Sigmoid colon (tissue), 7 donors: ENCODE results near the gene GADD45B. TPM values are rescaled to one million over a fixed set of nuclear protein-coding genes. Genes with fewer than 3 reads are reported as not detected.

Experiments
- DNase-seq: peaks from one replicate; pipeline ENCODE4 v3.0.0-alpha.2; 2019
- H3K27ac ChIP-seq, 4 donors: fragments of 200-600 bp; sonication (generic); one replicate each; pipeline ENCODE4 v1.5.1; 2016 to 2019; ENCODE audit warnings: mild to moderate bottlenecking in 1 of 4
- H3K27me3 ChIP-seq, 3 donors: fragments of 200-600 bp; sonication (generic); one replicate each; pipeline ENCODE4 v1.5.1; 2019; ENCODE audit warnings: mild to moderate bottlenecking in 1 of 3
- H3K36me3 ChIP-seq, 4 donors: fragments of 200-600 bp; sonication (generic); one replicate each; pipeline ENCODE4 v1.5.1; 2016 to 2019
- H3K4me1 ChIP-seq, 4 donors: fragments of 200-600 bp; sonication (generic); one replicate each; pipeline ENCODE4 v1.5.1; 2017 to 2019
- H3K4me3 ChIP-seq, 4 donors: fragments of 200-600 bp; sonication (generic); one replicate each; pipeline ENCODE4 v1.5.1; 2017 to 2019; ENCODE audit warnings: mild to moderate bottlenecking in 2 of 4, moderate library complexity in 1 of 4
- H3K9me3 ChIP-seq, 4 donors: fragments of 200-600 bp in 3 of 4; sonication (generic) in 3 of 4; one replicate each; pipeline versions ENCODE4 v1.5.1 to v1.6.1; 2013 to 2019
- CTCF ChIP-seq, 4 experiments: fragments of 450-650 bp in 3 of 4; fragments of 200-600 bp in 1 of 4; IDR thresholded peaks; one replicate each; pipeline ENCODE4 v1.5.1; 2016 to 2019; ENCODE audit warnings: antibody characterized with exemption in 4 of 4, mild to moderate bottlenecking in 3 of 4, moderate library complexity in 2 of 4
- EP300 ChIP-seq, 4 donors: sonication (generic); formaldehyde crosslinking; IDR thresholded peaks; one replicate each; pipeline ENCODE4 v1.6.1; 2017; ENCODE audit warnings: antibody characterized with exemption in 4 of 4
- POLR2A ChIP-seq, 2 donors: fragments of 450-650 bp; IDR thresholded peaks; one replicate each; pipeline ENCODE4 v1.6.1; 2016; ENCODE audit warnings: antibody characterized with exemption in 2 of 2, mild to moderate bottlenecking in 2 of 2, moderate library complexity in 2 of 2
- POLR2AphosphoS5 ChIP-seq, 4 donors: sonication (generic); formaldehyde crosslinking; IDR thresholded peaks; one replicate each; pipeline ENCODE4 v1.6.1; 2017; ENCODE audit warnings: antibody characterized with exemption in 4 of 4
- WGBS, 2 donors: extraction: QIAGEN DNeasy Blood & Tissue Kit; methylation state at CpG; one replicate each; pipeline ENCODE4 v1.1.7; 2013; 5-methylcytosine and 5-hydroxymethylcytosine counted together
- intact Hi-C: fragments of 100-400 bp; cut with DNase I; formaldehyde crosslinking; loops from one replicate; pipeline ENCODE4 v1.15.1; 2023
- polyA plus RNA-seq, 3 donors: library from polyadenylated mRNA; stranded (reverse); fragments of 200-250 nt; gene quantifications; one replicate each; pipeline ENCODE4 v1.2.3, GENCODE V29; 2013
- total RNA-seq, 4 donors: library from RNA; depleted of rRNA; stranded (reverse); fragments of >200 nt; gene quantifications; one replicate each; pipeline ENCODE4 v1.1.0, GENCODE V29; 2016
- donor health status: healthy with polysubstance abuse.
- donor health status: Bipolar disorder and iron deficiency.
- donor health status: healthy.

The GADD45B gene
- total and polyA plus RNA-seq, 7 donors = 25.0 to 708 (median 82.0) TPM

GRCh38 chr19:2478756-2479555, 3.0 kb downstream of the GADD45B start:
- Histone ChIP-seq H3K9me3 (peaks cover 0 to 5% (median 2%) of the 10 kb centered on the region in 4 donors), H3K27ac (peak overlapping the region; percentile 91 to 96 (median 94)), H3K36me3 (peaks cover 0 to 14% (median 4%) of the 10 kb centered on the region in 4 donors), H3K4me1 (peaks cover 0 to 35% (median 20%) of the 10 kb centered on the region in 4 donors), H3K4me3 (peak overlapping the region; percentile 71 to 97 (median 94)), H3K27me3 (no peaks in the 10 kb centered on the region)
- DNase-seq = peak; percentile 95
- 1 to 2% methylated on average over 39 of the region's 39 CpGs for WGBS, 2 donors
- intact Hi-C loops = loop anchor here (2.0 kb wide), 1 partner anchor 16 kb away; no protein-coding TSS in a partner anchor
- peak in 3 of 4 donors; percentile 7 to 52 (median 43) for TF ChIP-seq POLR2AphosphoS5 (IDR thresholded peaks at IDR 0.05)
- TF ChIP-seq CTCF (IDR thresholded peaks at IDR 0.05) = no peak

GRCh38 chr19:2479556-2480194, 3.7 kb downstream of the GADD45B start:
- Histone ChIP-seq H3K4me1 (peaks cover 0 to 34% (median 19%) of the 10 kb centered on the region in 4 donors), H3K27me3 (no peaks in the 10 kb centered on the region), H3K4me3 (peak overlapping the region; percentile 71 to 97 (median 94)), H3K27ac (peak overlapping the region; percentile 91 to 96 (median 94)), H3K9me3 (peaks cover 0 to 5% (median 2%) of the 10 kb centered on the region in 4 donors), H3K36me3 (peaks cover 0 to 14% (median 4%) of the 10 kb centered on the region in 4 donors)
- DNase-seq = no peak
- WGBS, 2 donors = 63 to 69% methylated on average over 20 of the region's 20 CpGs
- TF ChIP-seq EP300 (IDR thresholded peaks at IDR 0.05) = no peak
- TF ChIP-seq CTCF (IDR thresholded peaks at IDR 0.05) = no peak
- no peak for TF ChIP-seq POLR2AphosphoS5 (IDR thresholded peaks at IDR 0.05)
- no peak for TF ChIP-seq POLR2A (IDR thresholded peaks at IDR 0.05)
- intact Hi-C loops = loop anchor here (2.0 kb wide), 1 partner anchor 15 kb away; no protein-coding TSS in a partner anchor

- TF ChIP-seq EP300 (IDR thresholded peaks at IDR 0.05) = no peak
- no peak for TF ChIP-seq POLR2A (IDR thresholded peaks at IDR 0.05)
- no peak for TF ChIP-seq POLR2AphosphoS5 (IDR thresholded peaks at IDR 0.05)
- no peak for TF ChIP-seq CTCF (IDR thresholded peaks at IDR 0.05)
- Histone ChIP-seq H3K9me3 (peaks cover 0 to 5% (median 2%) of the 10 kb centered on the region in 4 donors), H3K4me1 (peaks cover 0 to 25% (median 10%) of the 10 kb centered on the region in 4 donors), H3K27ac (no peak overlapping the region), H3K27me3 (no peaks in the 10 kb centered on the region), H3K4me3 (no peak overlapping the region), H3K36me3 (peaks cover 0 to 14% (median 4%) of the 10 kb centered on the region in 4 donors)
- no peak for DNase-seq
- 95 to 96% methylated on average over 16 of the region's 16 CpGs for WGBS, 2 donors
- intact Hi-C loops = no loop called here
Observed at GRCh38 chr19:2481466-2481865, 5.5 kb downstream of the GADD45B start.

GRCh38 chr19:2482354-2483038, 6.6 kb downstream of the GADD45B start:
- H3K36me3 ChIP-seq = peaks cover 0 to 9% (median 1%) of the 10 kb centered on the region in 4 donors
- no peaks in the 10 kb centered on the region for H3K27me3 ChIP-seq
- no peak overlapping the region for H3K27ac ChIP-seq
- 74 to 87% methylated on average over 12 of the region's 12 CpGs for WGBS, 2 donors
- H3K4me1 ChIP-seq = peaks cover 0 to 21% (median 10%) of the 10 kb centered on the region in 4 donors
- intact Hi-C loops = no loop called here
- H3K9me3 ChIP-seq = peaks cover 0 to 5% (median 2%) of the 10 kb centered on the region in 4 donors
- no peak overlapping the region for H3K4me3 ChIP-seq
- TF ChIP-seq CTCF (IDR thresholded peaks at IDR 0.05) (no peak), POLR2AphosphoS5 (IDR thresholded peaks at IDR 0.05) (no peak), POLR2A (IDR thresholded peaks at IDR 0.05) (no peak), EP300 (IDR thresholded peaks at IDR 0.05) (no peak)
- DNase-seq = no peak
